Bronchial epithelial cell (primary cell): ENCODE data around the gene CDC20. TPM values are rescaled to one million over a fixed set of nuclear protein-coding genes. Genes with fewer than 3 reads are reported as not detected.
A peak's percentile ranks its signal among the peaks of the same experiment; 100 is the strongest.

Source experiments
- DNase-seq: peaks from one replicate; pipeline ENCODE4 v3.0.0-alpha.2; 2010; ENCODE audit warnings: low read depth
- FAIRE-seq: peaks from 2 replicates; lab custom pipeline; 2011; peaks lifted over from hg19 to GRCh38; lab: Jason Lieb, UNC
- H3K27me3 ChIP-seq: 2 replicates; pipeline ENCODE4 v1.5.1; 2011; ENCODE audit warnings: low read length; ENCODE audit not compliant: control insufficient read depth, insufficient read depth
- H3K36me3 ChIP-seq: 2 replicates; pipeline ENCODE4 v1.5.1; 2011; ENCODE audit warnings: low read length; ENCODE audit not compliant: control insufficient read depth, insufficient read depth
- H3K4me3 ChIP-seq: 2 replicates; pipeline ENCODE4 v1.5.1; 2011; ENCODE audit warnings: mild to moderate bottlenecking, low read depth, low read length, control low read depth
- CTCF ChIP-seq: IDR thresholded peaks from 2 replicates; pipeline ENCODE4 v1.5.1; 2011; ENCODE audit warnings: mild to moderate bottlenecking, moderate library complexity, low read length, control low read depth, inconsistent platforms; ENCODE audit not compliant: insufficient read depth, severe bottlenecking
- total RNA-seq: library from RNA; depleted of rRNA; stranded (reverse); fragments of >200 nt; gene quantifications from 2 replicates; pipeline ENCODE4 v1.2.1, GENCODE V29; 2014

CDC20 gene
- total RNA-seq, 1 donor from 2014 or later = 2.6 TPM

GRCh38 chr1:43352881-43353280 is 5.9 kb upstream of the CDC20 start:
- no peak for FAIRE-seq
- Histone ChIP-seq H3K36me3 (no peaks in the 10 kb centered on the region), H3K4me3 (no peak overlapping the region), H3K27me3 (no peaks in the 10 kb centered on the region)
- no peak for TF ChIP-seq CTCF
- no peak for DNase-seq

DNA sequence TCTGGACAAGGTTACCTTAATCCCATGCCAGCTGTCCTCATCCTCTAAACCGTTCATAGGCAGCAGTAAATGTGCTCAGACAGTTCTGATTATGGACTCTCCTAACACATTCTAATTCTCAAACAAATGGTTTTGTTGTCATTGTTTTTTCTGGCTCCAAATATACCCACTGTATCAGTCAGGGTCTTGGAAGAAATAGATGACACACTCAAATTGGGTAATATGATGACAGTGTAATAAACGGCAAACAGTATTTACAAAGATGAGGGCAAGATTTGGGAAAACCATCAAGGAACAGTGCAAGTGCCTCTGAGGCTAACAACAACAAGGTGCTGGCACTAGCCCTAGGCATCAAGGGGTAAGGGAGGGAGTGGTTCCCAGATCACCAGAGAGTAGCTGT is 4.3 kb upstream of the CDC20 start:
- no peak overlapping the region for H3K4me3 ChIP-seq
- FAIRE-seq (peak; percentile 60), DNase-seq (no peak)
- TF ChIP-seq CTCF = no peak
- no peaks in the 10 kb centered on the region for H3K27me3 ChIP-seq
- H3K36me3 ChIP-seq = no peaks in the 10 kb centered on the region

DNA sequence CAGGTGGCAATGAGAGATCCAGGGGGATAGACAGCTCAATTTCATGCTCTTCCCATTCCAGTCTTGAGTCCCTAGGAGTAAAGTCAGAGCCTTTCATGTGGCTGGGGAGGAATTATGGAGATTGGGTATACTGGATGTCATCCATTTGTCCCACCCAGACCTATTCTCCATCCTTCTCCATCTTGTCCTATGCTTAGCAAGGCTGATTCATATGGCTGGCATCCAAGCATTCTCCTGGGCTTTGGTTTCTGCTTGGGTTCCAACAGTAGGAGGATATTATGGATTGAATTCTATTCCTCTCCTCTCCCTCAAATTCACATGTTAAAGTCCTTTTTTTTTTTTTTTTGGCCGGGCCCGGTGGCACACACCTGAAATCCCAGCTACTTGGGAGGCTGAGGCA is 3.8 kb upstream of the CDC20 start:
- no peaks in the 10 kb centered on the region for H3K27me3 ChIP-seq
- H3K36me3 ChIP-seq = no peaks in the 10 kb centered on the region
- no peak overlapping the region for H3K4me3 ChIP-seq
- FAIRE-seq (no peak), DNase-seq (no peak)
- no peak for TF ChIP-seq CTCF

- no peak for TF ChIP-seq CTCF
- H3K27me3 ChIP-seq = no peaks in the 10 kb centered on the region
- H3K36me3 ChIP-seq = peaks cover 3% of the 10 kb centered on the region
- no peak for FAIRE-seq
- no peak overlapping the region for H3K4me3 ChIP-seq
- no peak for DNase-seq
Measured at GRCh38 chr1:43357251-43357650, 1.5 kb upstream of the CDC20 start.

GRCh38 chr1:43358121-43358745 is 548 bp upstream of the CDC20 start:
- peak; percentile 64 for TF ChIP-seq CTCF
- peaks cover 5% of the 10 kb centered on the region for H3K36me3 ChIP-seq
- DNase-seq (peak; percentile 66), FAIRE-seq (no peak)
- peak overlapping the region; percentile 67 for H3K4me3 ChIP-seq
- no peaks in the 10 kb centered on the region for H3K27me3 ChIP-seq

DNA sequence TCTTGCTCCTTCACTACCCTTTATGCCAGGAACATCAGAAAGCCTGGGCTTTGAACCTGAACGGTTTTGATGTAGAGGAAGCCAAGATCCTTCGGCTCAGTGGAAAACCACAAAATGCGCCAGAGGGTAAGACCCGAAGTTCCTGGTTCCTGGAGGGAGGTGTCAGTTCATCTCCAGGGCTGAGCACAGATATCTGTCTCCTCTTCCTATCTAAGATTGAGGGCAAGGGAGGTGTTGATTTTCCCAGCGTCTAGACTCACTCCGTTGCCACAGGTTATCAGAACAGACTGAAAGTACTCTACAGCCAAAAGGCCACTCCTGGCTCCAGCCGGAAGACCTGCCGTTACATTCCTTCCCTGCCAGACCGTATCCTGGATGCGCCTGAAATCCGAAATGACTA is 915 bp downstream of the CDC20 start:
- DNase-seq = no peak
- Histone ChIP-seq H3K4me3 (peak overlapping the region; percentile 67), H3K27me3 (no peaks in the 10 kb centered on the region), H3K36me3 (peaks cover 20% of the 10 kb centered on the region)
- TF ChIP-seq CTCF = no peak
- FAIRE-seq = no peak
